PC-9 (cell line): Measurements from ENCODE around the gene PKP3.

Experiments used
- CTCF ChIP-seq: fragments of 200-600 bp; sonication (generic); conservative IDR thresholded peaks from 2 replicates; pipeline ENCODE4 v1.6.1; 2017; ENCODE audit warnings: mixed run types, antibody characterized with exemption, mild to moderate bottlenecking, moderate library complexity
- EZH2 ChIP-seq: fragments of 200-600 bp; sonication (generic); IDR thresholded peaks from 2 replicates; pipeline ENCODE4 v1.8.0; 2017; ENCODE audit warnings: antibody characterized with exemption, low read depth

GRCh38 chr11:377174-377865 is 16.7 kb upstream of the PKP3 start:
- no peak for TF ChIP-seq CTCF
- TF ChIP-seq EZH2, result no peak
